NT2/D1 (cell line): ENCODE results near the gene CACNA2D3.

ENCODE experiments used
- SUZ12 ChIP-seq: IDR thresholded peaks from 2 replicates; pipeline ENCODE4 v1.6.1; 2011; ENCODE audit not compliant: insufficient read length, insufficient read depth; ENCODE audit errors: extremely low read depth
- YY1 ChIP-seq: IDR thresholded peaks from 2 replicates; pipeline ENCODE4 v1.6.1; 2011; ENCODE audit not compliant: insufficient read length, insufficient read depth
- ZNF274 ChIP-seq: IDR thresholded peaks from 2 replicates; pipeline ENCODE4 v1.6.1; 2011; ENCODE audit warnings: mild to moderate bottlenecking, low read depth, low read length

- no peak for TF ChIP-seq ZNF274
- TF ChIP-seq SUZ12: no peak
- no peak for TF ChIP-seq YY1
Measured at GRCh38 chr3:54342676-54343075, 220.3 kb downstream of the CACNA2D3 start.
